Progenitor cell of endocrine pancreas (in vitro differentiated cells): ENCODE results near the gene ANKRD66. TPM values are rescaled to one million over a fixed set of nuclear protein-coding genes. Genes with fewer than 3 reads are reported as not detected.

Source experiments
- DNase-seq: peaks from one replicate; pipeline ENCODE4 v3.0.0; 2021; ENCODE audit warnings: low spot score; ENCODE audit not compliant: unreplicated experiment
- H3K27ac Mint-ChIP-seq: 2 replicates; pipeline ENCODE4 v1.8.0; 2021; ENCODE audit warnings: mild to moderate bottlenecking, moderate library complexity, mixed read lengths
- H3K27me3 Mint-ChIP-seq: 2 replicates; pipeline ENCODE4 v1.8.0; 2021; ENCODE audit warnings: mixed read lengths
- H3K36me3 Mint-ChIP-seq: 2 replicates; pipeline ENCODE4 v1.8.0; 2022; ENCODE audit warnings: mixed read lengths; ENCODE audit not compliant: insufficient read depth
- H3K4me1 Mint-ChIP-seq: 2 replicates; pipeline ENCODE4 v1.8.0; 2021; ENCODE audit warnings: low read depth, mixed read lengths
- H3K4me3 Mint-ChIP-seq: 2 replicates; pipeline ENCODE4 v1.8.0; 2021; ENCODE audit warnings: low read depth, mild to moderate bottlenecking, moderate library complexity, mixed read lengths
- H3K9me3 Mint-ChIP-seq: 2 replicates; pipeline ENCODE4 v1.8.0; 2021; ENCODE audit warnings: low read depth, mixed read lengths
- CTCF ChIP-seq: fragments of 200-600 bp; sonication (generic); IDR thresholded peaks from one replicate; pipeline ENCODE4 v1.5.0; 2021; ENCODE audit warnings: antibody characterized with exemption, mild to moderate bottlenecking; ENCODE audit not compliant: unreplicated experiment
- total RNA-seq: library from RNA; stranded (reverse); gene quantifications from 2 replicates; pipeline ENCODE4 v1.2.1, GENCODE V29; 2021

The ANKRD66 gene
- total RNA-seq, 1 donor from 2014 or later, result not detected

- Mint-ChIP-seq H3K36me3 (no peaks in the 10 kb centered on the region), H3K9me3 (no peaks in the 10 kb centered on the region), H3K4me3 (no peak overlapping the region), H3K27me3 (peaks cover 12% of the 10 kb centered on the region), H3K27ac (no peak overlapping the region), H3K4me1 (peaks cover 1% of the 10 kb centered on the region)
- no peak for TF ChIP-seq CTCF
- DNase-seq, result no peak
Observed at GRCh38 chr6:46784535-46784934, 37.8 kb downstream of the ANKRD66 start.

GRCh38 chr6:46787871-46788540 is 41.3 kb downstream of the ANKRD66 start:
- no peak for TF ChIP-seq CTCF
- no peaks in the 10 kb centered on the region for H3K9me3 Mint-ChIP-seq
- no peak for DNase-seq
- peaks cover 21% of the 10 kb centered on the region for H3K4me1 Mint-ChIP-seq
- H3K36me3 Mint-ChIP-seq, result no peaks in the 10 kb centered on the region
- no peak overlapping the region for H3K4me3 Mint-ChIP-seq
- H3K27ac Mint-ChIP-seq, result no peak overlapping the region
- H3K27me3 Mint-ChIP-seq, result peaks cover 8% of the 10 kb centered on the region

GRCh38 chr6:46788791-46789190 is 42.1 kb downstream of the ANKRD66 start:
- H3K9me3 Mint-ChIP-seq, result no peaks in the 10 kb centered on the region
- DNase-seq, result no peak
- peaks cover 8% of the 10 kb centered on the region for H3K27me3 Mint-ChIP-seq
- peaks cover 25% of the 10 kb centered on the region for H3K4me1 Mint-ChIP-seq
- no peak overlapping the region for H3K4me3 Mint-ChIP-seq
- no peak for TF ChIP-seq CTCF
- no peak overlapping the region for H3K27ac Mint-ChIP-seq
- H3K36me3 Mint-ChIP-seq, result no peaks in the 10 kb centered on the region

- H3K4me1 Mint-ChIP-seq, result peaks cover 25% of the 10 kb centered on the region
- H3K36me3 Mint-ChIP-seq, result no peaks in the 10 kb centered on the region
- no peak for TF ChIP-seq CTCF
Observed at GRCh38 chr6:46789434-46790354, 43.0 kb downstream of the ANKRD66 start.

GRCh38 chr6:46790355-46790874 is 43.7 kb downstream of the ANKRD66 start:
- no peak for TF ChIP-seq CTCF
- H3K36me3 Mint-ChIP-seq, result no peaks in the 10 kb centered on the region
- no peak overlapping the region for H3K4me3 Mint-ChIP-seq
- H3K27ac Mint-ChIP-seq, result no peak overlapping the region
- no peak for DNase-seq
- peaks cover 13% of the 10 kb centered on the region for H3K27me3 Mint-ChIP-seq
- no peaks in the 10 kb centered on the region for H3K9me3 Mint-ChIP-seq
- peaks cover 25% of the 10 kb centered on the region for H3K4me1 Mint-ChIP-seq

More at GRCh38 chr6:46789434-46790354, 43.0 kb downstream of the ANKRD66 start:
- no peaks in the 10 kb centered on the region for H3K9me3 Mint-ChIP-seq
- DNase-seq, result no peak
- H3K4me3 Mint-ChIP-seq, result no peak overlapping the region
- H3K27me3 Mint-ChIP-seq, result peaks cover 8% of the 10 kb centered on the region
- H3K27ac Mint-ChIP-seq, result no peak overlapping the region
